IMR-90 (cell line): Measurements from ENCODE around the gene KCNN3.

Experiments used
- BHLHE40 ChIP-seq: fragments of 150-350 bp; IDR thresholded peaks from 2 replicates; pipeline ENCODE4 v1.6.1; 2016; ENCODE audit warnings: mild to moderate bottlenecking, low read depth, low read length
- CEBPB ChIP-seq: IDR thresholded peaks from 2 replicates; pipeline ENCODE4 v1.6.1; 2012; ENCODE audit warnings: low read depth, low read length, improper control_type of control experiment
- MAFK ChIP-seq: IDR thresholded peaks from 2 replicates; pipeline ENCODE4 v1.6.1; 2012; ENCODE audit warnings: low read depth, low read length, improper control_type of control experiment
- MAZ ChIP-seq: IDR thresholded peaks from 2 replicates; pipeline ENCODE4 v1.6.1; 2012; ENCODE audit warnings: low read depth, mild to moderate bottlenecking, low read length, improper control_type of control experiment, moderate library complexity, borderline replicate concordance
- MXI1 ChIP-seq: IDR thresholded peaks from 2 replicates; pipeline ENCODE4 v1.6.1; 2012; ENCODE audit warnings: low read depth, mild to moderate bottlenecking, low read length, moderate library complexity, borderline replicate concordance
- NFE2L2 ChIP-seq: fragments of 150-350 bp; IDR thresholded peaks from 2 replicates; pipeline ENCODE4 v1.6.1; 2016; ENCODE audit warnings: low read depth, mild to moderate bottlenecking, low read length
- POLR2A ChIP-seq: IDR thresholded peaks from 2 replicates; pipeline ENCODE4 v1.6.1; 2012; ENCODE audit warnings: mild to moderate bottlenecking, low read depth, low read length
- RAD21 ChIP-seq: IDR thresholded peaks from 2 replicates; pipeline ENCODE4 v1.6.1; 2012; ENCODE audit warnings: low read length, improper control_type of control experiment
- RCOR1 ChIP-seq: IDR thresholded peaks from 2 replicates; pipeline ENCODE4 v1.6.1; 2012; ENCODE audit warnings: mild to moderate bottlenecking, low read length, improper control_type of control experiment; ENCODE audit not compliant: insufficient replicate concordance
- SMC3 ChIP-seq: fragments of 150-350 bp; IDR thresholded peaks from 2 replicates; pipeline ENCODE4 v1.6.1; 2016; ENCODE audit warnings: low read depth, mild to moderate bottlenecking, antibody characterized with exemption, low read length, moderate library complexity
- TF ChIP-seq, protein P1 (sequence below): conservative IDR thresholded peaks from 2 replicates; pipeline ENCODE4 v1.5.1; 2012; ENCODE audit warnings: mild to moderate bottlenecking, low read depth, low read length, improper control_type of control experiment

DNA sequence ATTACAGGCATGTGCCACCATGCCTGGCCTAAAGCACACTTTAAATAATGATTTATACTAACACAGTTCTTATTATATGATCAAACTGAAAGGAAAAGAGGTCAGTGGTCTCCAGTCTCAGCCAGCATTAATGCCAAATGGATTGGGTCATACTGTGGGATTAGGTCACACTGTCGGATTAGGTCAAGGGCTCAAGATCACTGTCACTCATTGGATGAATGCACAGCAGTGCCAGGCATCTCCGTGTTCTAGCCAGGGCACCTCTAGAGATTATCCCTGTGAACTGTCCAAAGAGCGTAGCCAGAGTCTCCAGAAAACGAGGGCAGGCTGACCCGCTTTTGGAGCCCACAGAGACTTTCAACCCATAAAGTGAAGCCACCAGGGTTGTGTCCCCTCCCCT, 70.9 kb downstream of the KCNN3 start:
- TF ChIP-seq, protein P1, sequence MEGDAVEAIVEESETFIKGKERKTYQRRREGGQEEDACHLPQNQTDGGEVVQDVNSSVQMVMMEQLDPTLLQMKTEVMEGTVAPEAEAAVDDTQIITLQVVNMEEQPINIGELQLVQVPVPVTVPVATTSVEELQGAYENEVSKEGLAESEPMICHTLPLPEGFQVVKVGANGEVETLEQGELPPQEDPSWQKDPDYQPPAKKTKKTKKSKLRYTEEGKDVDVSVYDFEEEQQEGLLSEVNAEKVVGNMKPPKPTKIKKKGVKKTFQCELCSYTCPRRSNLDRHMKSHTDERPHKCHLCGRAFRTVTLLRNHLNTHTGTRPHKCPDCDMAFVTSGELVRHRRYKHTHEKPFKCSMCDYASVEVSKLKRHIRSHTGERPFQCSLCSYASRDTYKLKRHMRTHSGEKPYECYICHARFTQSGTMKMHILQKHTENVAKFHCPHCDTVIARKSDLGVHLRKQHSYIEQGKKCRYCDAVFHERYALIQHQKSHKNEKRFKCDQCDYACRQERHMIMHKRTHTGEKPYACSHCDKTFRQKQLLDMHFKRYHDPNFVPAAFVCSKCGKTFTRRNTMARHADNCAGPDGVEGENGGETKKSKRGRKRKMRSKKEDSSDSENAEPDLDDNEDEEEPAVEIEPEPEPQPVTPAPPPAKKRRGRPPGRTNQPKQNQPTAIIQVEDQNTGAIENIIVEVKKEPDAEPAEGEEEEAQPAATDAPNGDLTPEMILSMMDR, result no peak
- TF ChIP-seq POLR2A, result no peak
- no peak for TF ChIP-seq SMC3
- TF ChIP-seq RCOR1, result no peak
- TF ChIP-seq BHLHE40, result no peak
- no peak for TF ChIP-seq MXI1
- TF ChIP-seq NFE2L2, result no peak
- TF ChIP-seq RAD21, result no peak
- TF ChIP-seq MAFK, result no peak
- TF ChIP-seq CEBPB, result no peak
- TF ChIP-seq MAZ, result no peak
